C4-2B (cell line): Measurements from ENCODE around the gene MARCHF4.

Experiments
- H3K27ac ChIP-seq: fragments of 450-650 bp; 2 replicates; pipeline ENCODE4 v1.5.1; 2017
- ZFX ChIP-seq: fragments of 450-650 bp; IDR thresholded peaks from 2 replicates; pipeline ENCODE4 v1.6.1; 2017
- TF ChIP-seq, protein P1 (sequence below): fragments of 450-650 bp; conservative IDR thresholded peaks from 2 replicates; pipeline ENCODE4 v1.5.1; 2017; ENCODE audit warnings: mild to moderate bottlenecking

The MARCHF4 gene

DNA sequence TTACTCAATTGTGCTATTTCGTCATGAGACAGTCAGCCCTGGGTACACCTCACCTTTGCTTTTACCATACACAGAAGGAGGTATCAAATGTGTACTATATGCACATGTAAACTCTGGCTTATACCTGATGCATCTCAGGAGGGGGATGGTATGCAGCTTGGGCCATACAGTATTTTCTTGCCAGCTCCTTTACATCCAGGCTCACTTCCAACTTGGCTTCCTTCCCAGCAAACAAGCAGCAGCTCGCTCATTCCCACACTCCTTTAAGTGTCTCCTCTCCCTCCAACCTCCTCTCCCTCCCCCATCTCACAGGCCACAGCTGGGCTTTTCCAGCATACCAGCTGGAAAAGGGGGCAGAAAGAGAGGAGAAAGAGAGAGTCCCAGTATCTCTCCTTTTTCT, 9.6 kb downstream of the MARCHF4 start:
- TF ChIP-seq, protein P1, sequence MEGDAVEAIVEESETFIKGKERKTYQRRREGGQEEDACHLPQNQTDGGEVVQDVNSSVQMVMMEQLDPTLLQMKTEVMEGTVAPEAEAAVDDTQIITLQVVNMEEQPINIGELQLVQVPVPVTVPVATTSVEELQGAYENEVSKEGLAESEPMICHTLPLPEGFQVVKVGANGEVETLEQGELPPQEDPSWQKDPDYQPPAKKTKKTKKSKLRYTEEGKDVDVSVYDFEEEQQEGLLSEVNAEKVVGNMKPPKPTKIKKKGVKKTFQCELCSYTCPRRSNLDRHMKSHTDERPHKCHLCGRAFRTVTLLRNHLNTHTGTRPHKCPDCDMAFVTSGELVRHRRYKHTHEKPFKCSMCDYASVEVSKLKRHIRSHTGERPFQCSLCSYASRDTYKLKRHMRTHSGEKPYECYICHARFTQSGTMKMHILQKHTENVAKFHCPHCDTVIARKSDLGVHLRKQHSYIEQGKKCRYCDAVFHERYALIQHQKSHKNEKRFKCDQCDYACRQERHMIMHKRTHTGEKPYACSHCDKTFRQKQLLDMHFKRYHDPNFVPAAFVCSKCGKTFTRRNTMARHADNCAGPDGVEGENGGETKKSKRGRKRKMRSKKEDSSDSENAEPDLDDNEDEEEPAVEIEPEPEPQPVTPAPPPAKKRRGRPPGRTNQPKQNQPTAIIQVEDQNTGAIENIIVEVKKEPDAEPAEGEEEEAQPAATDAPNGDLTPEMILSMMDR: no peak
- TF ChIP-seq ZFX: no peak

DNA sequence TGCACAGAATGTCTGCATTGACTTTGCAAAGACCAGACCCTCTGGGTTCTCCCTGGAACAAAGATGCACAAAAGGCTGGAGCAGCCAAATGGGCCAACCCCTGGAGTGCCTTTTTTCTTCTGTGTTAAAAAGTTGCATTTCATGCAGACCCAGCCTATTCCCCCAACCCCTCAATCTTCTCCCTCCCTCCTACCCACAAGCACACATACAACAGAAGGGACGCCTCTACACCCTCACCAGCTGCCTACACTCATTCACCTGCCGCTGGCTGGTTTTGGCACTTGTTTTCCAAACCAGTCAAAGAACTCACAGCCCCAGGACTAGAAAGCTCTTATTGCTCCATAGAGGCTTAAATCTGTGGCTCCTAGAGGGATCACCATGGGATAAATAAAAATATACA, 16.6 kb downstream of the MARCHF4 start:
- no peak overlapping the region for H3K27ac ChIP-seq
- TF ChIP-seq, protein P1: no peak
- TF ChIP-seq ZFX: no peak

More for the DNA sequence above, 9.6 kb downstream of the MARCHF4 start:
- H3K27ac ChIP-seq: no peak overlapping the region

DNA sequence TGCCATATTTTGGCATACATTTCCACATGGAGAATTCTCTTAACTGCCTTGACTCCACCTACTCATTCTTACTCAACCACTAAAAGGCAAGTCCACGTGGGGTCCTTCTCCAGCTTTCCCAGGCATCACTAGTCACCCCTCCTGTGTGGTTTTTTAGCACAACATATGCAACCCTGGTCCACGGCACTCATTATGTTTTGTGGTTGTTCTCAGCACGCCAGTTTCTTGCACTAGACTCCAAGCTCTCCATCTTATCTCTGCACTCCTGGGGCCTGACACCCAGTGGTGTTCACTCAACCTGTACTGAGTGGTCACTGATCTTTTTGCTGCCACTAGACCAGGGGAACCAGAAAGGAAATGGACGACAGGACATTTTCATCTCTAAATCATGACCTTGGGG, 18.0 kb downstream of the MARCHF4 start:
- no peak for TF ChIP-seq ZFX
- TF ChIP-seq, protein P1: no peak
- no peak overlapping the region for H3K27ac ChIP-seq

DNA sequence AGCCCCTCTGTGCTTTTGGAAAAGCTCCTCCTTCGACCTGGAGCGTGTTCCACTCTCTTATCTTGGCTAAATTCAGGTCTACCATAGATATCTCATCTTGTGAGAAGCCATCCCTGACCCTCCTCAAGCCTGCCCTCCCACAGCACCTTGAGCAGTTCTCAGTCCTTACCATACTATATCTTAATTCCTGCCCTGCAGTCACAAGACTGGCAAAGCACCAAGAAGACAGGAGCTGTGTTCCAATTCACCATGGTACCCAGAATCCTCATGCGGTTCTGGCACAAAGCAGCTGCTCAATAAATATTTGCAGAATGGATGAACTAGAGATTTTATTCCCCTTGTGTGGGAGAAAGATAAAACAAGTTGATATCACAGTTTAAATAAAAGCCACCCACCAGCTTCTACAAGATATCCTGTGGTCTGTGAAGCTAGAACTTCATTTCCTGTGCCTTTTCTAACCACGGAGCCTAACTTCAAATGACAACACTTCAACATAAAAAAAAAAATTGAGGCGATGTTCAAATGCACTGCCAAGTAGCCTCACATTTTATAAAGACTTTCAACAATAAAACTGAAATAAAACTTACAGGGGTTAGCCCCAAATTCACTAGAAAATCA, 19.5 kb downstream of the MARCHF4 start:
- H3K27ac ChIP-seq: no peak overlapping the region
- TF ChIP-seq ZFX: no peak
- TF ChIP-seq, protein P1: no peak

DNA sequence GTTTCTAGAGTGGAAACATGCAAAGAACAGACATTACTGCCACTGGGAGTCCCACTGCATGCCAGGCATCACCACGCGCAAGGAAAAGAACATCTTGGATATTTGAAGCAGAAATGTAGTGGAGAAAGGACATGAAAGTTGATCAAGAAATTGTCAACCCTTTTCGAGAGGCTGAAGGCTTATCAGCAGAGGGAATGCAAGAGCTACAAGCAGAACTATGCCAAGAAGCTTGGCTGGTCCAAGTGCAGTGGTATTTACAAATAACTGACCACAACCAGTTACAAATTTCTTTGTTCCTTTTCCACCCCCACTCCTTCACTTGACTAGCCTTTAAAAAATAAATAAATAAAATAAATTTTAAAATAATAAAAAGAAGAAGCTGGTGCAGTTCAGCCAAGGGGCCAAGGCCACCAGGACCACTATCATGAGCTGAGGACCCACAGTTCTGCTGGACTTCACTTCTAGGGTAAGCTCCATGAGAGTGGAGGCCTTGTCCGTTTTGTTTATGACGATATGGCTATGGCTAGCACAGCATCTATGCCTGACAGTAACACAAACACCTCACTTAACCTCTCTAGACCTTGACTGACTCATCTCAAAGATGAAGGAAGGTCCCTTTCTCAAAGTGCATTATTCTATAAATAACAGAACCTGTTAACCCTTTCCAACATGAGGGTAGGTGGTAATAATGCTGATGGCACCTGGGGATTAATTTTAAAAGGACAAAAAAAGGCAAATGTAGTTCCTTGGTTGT, 20.9 kb downstream of the MARCHF4 start:
- no peak overlapping the region for H3K27ac ChIP-seq

DNA sequence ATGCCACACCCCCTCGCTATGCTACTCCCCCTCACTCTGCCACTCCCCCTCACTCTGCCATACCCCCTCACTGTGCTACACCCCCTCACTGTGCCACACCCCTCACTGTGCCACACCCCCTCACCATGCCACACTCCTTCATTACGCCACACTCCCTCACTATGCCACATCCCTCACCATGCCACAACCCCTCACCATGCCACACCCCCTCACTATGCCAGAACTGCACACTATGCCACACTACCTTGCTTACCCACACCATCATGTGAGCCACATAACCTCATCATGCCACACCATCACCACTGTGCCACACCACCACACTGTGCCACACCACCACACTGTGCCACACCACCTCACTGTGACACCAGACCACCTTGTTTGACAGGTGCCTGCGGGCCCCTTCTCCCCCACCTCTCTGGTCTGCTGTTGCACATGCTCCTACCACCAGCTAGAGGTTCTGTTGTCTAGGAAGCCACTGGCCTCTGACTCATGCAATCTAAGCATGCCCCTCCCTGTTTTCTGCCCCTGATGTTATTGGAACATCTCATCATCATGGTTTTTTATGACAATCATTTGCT, 22.0 kb downstream of the MARCHF4 start:
- no peak for TF ChIP-seq ZFX
- TF ChIP-seq, protein P1: no peak
- no peak overlapping the region for H3K27ac ChIP-seq

More for the DNA sequence above, 20.9 kb downstream of the MARCHF4 start:
- TF ChIP-seq ZFX: no peak
- TF ChIP-seq, protein P1: no peak

DNA sequence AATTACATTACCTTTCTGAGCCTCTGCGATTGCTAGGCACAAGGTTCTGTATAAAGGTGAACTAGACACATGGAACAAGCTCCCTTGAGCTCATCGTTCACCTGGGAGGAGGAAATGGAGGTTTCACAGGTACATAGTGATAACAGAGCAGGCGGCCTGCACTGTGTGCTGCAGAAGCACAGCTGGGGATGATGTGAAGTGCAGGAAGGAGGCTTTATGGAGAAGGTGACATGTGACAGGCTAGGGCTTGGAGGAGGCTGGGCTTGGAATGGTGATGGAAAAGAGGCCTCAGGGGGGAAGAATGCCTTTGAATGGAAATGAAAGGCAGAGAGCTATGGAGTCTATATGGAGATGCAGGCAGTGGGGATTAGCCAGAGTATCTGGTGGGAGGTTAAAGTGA, 22.9 kb downstream of the MARCHF4 start:
- H3K27ac ChIP-seq: no peak overlapping the region
- TF ChIP-seq ZFX: no peak
- TF ChIP-seq, protein P1: no peak
